OCI-LY1 (cell line): Measurements from ENCODE around the gene KCNH6.

Experiments
- EZH2 ChIP-seq: fragments of 200-600 bp; sonication (generic), shearing (Covaris generic); IDR thresholded peaks from 2 replicates; pipeline ENCODE4 v1.8.0; 2017; ENCODE audit warnings: borderline replicate concordance, mixed run types, mild to moderate bottlenecking, antibody characterized with exemption, low read length, moderate library complexity, mixed read lengths
- TF ChIP-seq, protein P1 (sequence below): fragments of 200-600 bp; sonication (generic), shearing (Covaris generic); IDR thresholded peaks from 2 replicates; pipeline ENCODE4 v1.5.1; 2017; ENCODE audit warnings: mild to moderate bottlenecking, antibody characterized with exemption, low read length, moderate library complexity, mixed read lengths

- TF ChIP-seq, protein P1, sequence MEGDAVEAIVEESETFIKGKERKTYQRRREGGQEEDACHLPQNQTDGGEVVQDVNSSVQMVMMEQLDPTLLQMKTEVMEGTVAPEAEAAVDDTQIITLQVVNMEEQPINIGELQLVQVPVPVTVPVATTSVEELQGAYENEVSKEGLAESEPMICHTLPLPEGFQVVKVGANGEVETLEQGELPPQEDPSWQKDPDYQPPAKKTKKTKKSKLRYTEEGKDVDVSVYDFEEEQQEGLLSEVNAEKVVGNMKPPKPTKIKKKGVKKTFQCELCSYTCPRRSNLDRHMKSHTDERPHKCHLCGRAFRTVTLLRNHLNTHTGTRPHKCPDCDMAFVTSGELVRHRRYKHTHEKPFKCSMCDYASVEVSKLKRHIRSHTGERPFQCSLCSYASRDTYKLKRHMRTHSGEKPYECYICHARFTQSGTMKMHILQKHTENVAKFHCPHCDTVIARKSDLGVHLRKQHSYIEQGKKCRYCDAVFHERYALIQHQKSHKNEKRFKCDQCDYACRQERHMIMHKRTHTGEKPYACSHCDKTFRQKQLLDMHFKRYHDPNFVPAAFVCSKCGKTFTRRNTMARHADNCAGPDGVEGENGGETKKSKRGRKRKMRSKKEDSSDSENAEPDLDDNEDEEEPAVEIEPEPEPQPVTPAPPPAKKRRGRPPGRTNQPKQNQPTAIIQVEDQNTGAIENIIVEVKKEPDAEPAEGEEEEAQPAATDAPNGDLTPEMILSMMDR: no peak
- no peak for TF ChIP-seq EZH2
Observed at GRCh38 chr17:63519972-63520882, 2.9 kb upstream of the KCNH6 start.
